ENCODE measurements around the gene MAP1LC3B2. TPM values are rescaled to one million over a fixed set of nuclear protein-coding genes. Genes with fewer than 3 reads are reported as not detected.

MAP1LC3B2 gene
- total RNA-seq, 1 donor from 2014 or later: 4.4 TPM

Other genes with a start within 250 kb of the MAP1LC3B2 start
- 20.2 TPM for gene SPRING1, start 178.7 kb downstream of the MAP1LC3B2 start, total RNA-seq
- gene RNFT2, start 178.9 kb downstream of the MAP1LC3B2 start, total RNA-seq: 6.6 TPM

Measured in sciatic nerve (tissue), 1 donor.